Activated T-helper 1 cell treated with anti-CD3 and anti-CD28 coated beads, Interleukin-12 subunit alpha, Interleukin-12 subunit beta, Interleukin-2, Interleukin-4 antibody, amounts not matched to agents 30 ng/mL and 10 ng/mL and 1 ng/mL, durations not matched to agents 14 hours and 24 hours and 36 hours (primary cell): ENCODE measurements around the gene CDC14A. TPM values are rescaled to one million over a fixed set of nuclear protein-coding genes. Genes with fewer than 3 reads are reported as not detected.

ENCODE experiments used
- DNase-seq: peaks from one replicate; pipeline ENCODE4 v3.0.0; 2021; ENCODE audit warnings: low spot score
- H3K27ac Mint-ChIP-seq: one replicate; pipeline ENCODE4 v1.8.0; 2021; ENCODE audit warnings: mild to moderate bottlenecking, mixed read lengths
- H3K27me3 Mint-ChIP-seq: one replicate; pipeline ENCODE4 v1.8.0; 2022; ENCODE audit warnings: mild to moderate bottlenecking, moderate library complexity, mixed read lengths; ENCODE audit not compliant: insufficient read depth
- H3K36me3 Mint-ChIP-seq: one replicate; pipeline ENCODE4 v1.8.0; 2021; ENCODE audit warnings: low read depth, mixed read lengths
- H3K4me1 Mint-ChIP-seq: one replicate; pipeline ENCODE4 v1.8.0; 2021; ENCODE audit warnings: low read depth, mixed read lengths
- H3K4me3 Mint-ChIP-seq: one replicate; pipeline ENCODE4 v1.8.0; 2021; ENCODE audit warnings: mild to moderate bottlenecking, moderate library complexity, mixed read lengths
- H3K9me3 Mint-ChIP-seq: one replicate; pipeline ENCODE4 v1.8.0; 2021; ENCODE audit warnings: mixed read lengths
- intact Hi-C: fragments of 100-400 bp; cut with micrococcal nuclease; formaldehyde crosslinking; loops from one replicate; pipeline ENCODE4 v1.15.1; 2024
- total RNA-seq: library from RNA; stranded (reverse); gene quantifications from 2 replicates; pipeline ENCODE4 v1.2.3, GENCODE V29; 2022

CDC14A gene
- total RNA-seq, 1 donor from 2014 or later, result 11.2 TPM

GRCh38 chr1:100552922-100553321 lies 200.6 kb downstream of the CDC14A start:
- Mint-ChIP-seq H3K4me1 (no peaks in the 10 kb centered on the region), H3K4me3 (no peak overlapping the region), H3K27me3 (peaks cover 2% of the 10 kb centered on the region), H3K27ac (no peak overlapping the region), H3K9me3 (peaks cover 36% of the 10 kb centered on the region), H3K36me3 (no peaks in the 10 kb centered on the region)
- intact Hi-C loops, result no loop called here
- no peak for DNase-seq

GRCh38 chr1:100556181-100556580 lies 203.9 kb downstream of the CDC14A start:
- DNase-seq, result no peak
- no peak overlapping the region for H3K4me3 Mint-ChIP-seq
- H3K4me1 Mint-ChIP-seq, result no peaks in the 10 kb centered on the region
- H3K27me3 Mint-ChIP-seq, result peaks cover 3% of the 10 kb centered on the region
- H3K27ac Mint-ChIP-seq, result no peak overlapping the region
- intact Hi-C loops, result no loop called here
- no peaks in the 10 kb centered on the region for H3K36me3 Mint-ChIP-seq
- H3K9me3 Mint-ChIP-seq, result peaks cover 36% of the 10 kb centered on the region

- no peak for DNase-seq
- intact Hi-C loops, result no loop called here
- Mint-ChIP-seq H3K4me3 (no peak overlapping the region), H3K27ac (no peak overlapping the region), H3K27me3 (peaks cover 11% of the 10 kb centered on the region), H3K9me3 (peaks cover 33% of the 10 kb centered on the region), H3K36me3 (no peaks in the 10 kb centered on the region), H3K4me1 (no peaks in the 10 kb centered on the region)
These were observed 204.8 kb downstream of the CDC14A start for GRCh38 chr1:100556925-100557605.

GRCh38 chr1:100557606-100557953 lies 205.3 kb downstream of the CDC14A start:
- H3K4me1 Mint-ChIP-seq, result no peaks in the 10 kb centered on the region
- H3K27ac Mint-ChIP-seq, result no peak overlapping the region
- H3K9me3 Mint-ChIP-seq, result peaks cover 28% of the 10 kb centered on the region
- no peak overlapping the region for H3K4me3 Mint-ChIP-seq
- peaks cover 11% of the 10 kb centered on the region for H3K27me3 Mint-ChIP-seq
- DNase-seq, result no peak
- intact Hi-C loops, result no loop called here
- no peaks in the 10 kb centered on the region for H3K36me3 Mint-ChIP-seq

- Mint-ChIP-seq H3K4me3 (no peak overlapping the region), H3K9me3 (no peaks in the 10 kb centered on the region), H3K4me1 (no peaks in the 10 kb centered on the region), H3K27me3 (peaks cover 13% of the 10 kb centered on the region), H3K36me3 (no peaks in the 10 kb centered on the region), H3K27ac (no peak overlapping the region)
- intact Hi-C loops, result no loop called here
- no peak for DNase-seq
These were observed 213.2 kb downstream of the CDC14A start for GRCh38 chr1:100565533-100565932.

- no peaks in the 10 kb centered on the region for H3K36me3 Mint-ChIP-seq
- intact Hi-C loops, result no loop called here
- H3K27me3 Mint-ChIP-seq, result peaks cover 13% of the 10 kb centered on the region
- no peaks in the 10 kb centered on the region for H3K4me1 Mint-ChIP-seq
- H3K9me3 Mint-ChIP-seq, result no peaks in the 10 kb centered on the region
- H3K4me3 Mint-ChIP-seq, result no peak overlapping the region
- no peak overlapping the region for H3K27ac Mint-ChIP-seq
- no peak for DNase-seq
These were observed 213.8 kb downstream of the CDC14A start for GRCh38 chr1:100565937-100566699.

- intact Hi-C loops, result no loop called here
These were observed 214.8 kb downstream of the CDC14A start for GRCh38 chr1:100567062-100567461.

More at GRCh38 chr1:100567062-100567461, 214.8 kb downstream of the CDC14A start:
- Mint-ChIP-seq H3K4me1 (no peaks in the 10 kb centered on the region), H3K4me3 (no peak overlapping the region), H3K27ac (no peak overlapping the region), H3K9me3 (no peaks in the 10 kb centered on the region), H3K36me3 (no peaks in the 10 kb centered on the region), H3K27me3 (peaks cover 9% of the 10 kb centered on the region)
- DNase-seq, result no peak

Other genes with a start within 250 kb of the CDC14A start
- 16.4 and 16.7 TPM in 2 replicates for gene SASS6, start 219.6 kb upstream of the CDC14A start, total RNA-seq
- gene TRMT13, start 219.3 kb upstream of the CDC14A start, total RNA-seq, result 21.8 and 25.0 TPM in 2 replicates
- gene LRRC39, start 174.2 kb upstream of the CDC14A start, total RNA-seq, result 0.36 and 1.0 TPM in 2 replicates
- gene DBT, start 102.7 kb upstream of the CDC14A start, total RNA-seq, result 11.3 and 11.7 TPM in 2 replicates
- gene RTCA, start 86.3 kb upstream of the CDC14A start, total RNA-seq, result 48.1 and 52.0 TPM in 2 replicates
- 0.08 and 0.12 TPM in 2 replicates for gene GPR88, start 185.6 kb downstream of the CDC14A start, total RNA-seq